MCF 10A (cell line): ENCODE results near the gene PIP4P1. TPM values are rescaled to one million over a fixed set of nuclear protein-coding genes. Genes with fewer than 3 reads are reported as not detected.
"Not testable (repeated sequence)": the region's sequence is repeated elsewhere in the genome, so short reads cannot be mapped to it uniquely, and the experiment has no call there.

Experiments
- BruUV-seq: library from RNA; stranded (reverse); fragments of 400-500 nt; replicated peaks from 2 replicates; lab custom pipeline; 2021; lab: Mats Ljungman, UMichigan
- CTCF ChIA-PET: fragments of 300-600 bp; sonication (Branson Sonifier 250); formaldehyde crosslinking; extraction: SDS; loops from one replicate; lab custom pipeline; 2021; ENCODE audit warnings: antibody characterized with exemption, inconsistent platforms; lab: Yijun Ruan, JAX
- POLR2A ChIA-PET: fragments of 300-600, 350-650 bp; sonication (Branson Sonifier 250); formaldehyde crosslinking; extraction: SDS; loops from one replicate; lab custom pipeline; 2020; ENCODE audit warnings: antibody characterized with exemption, inconsistent platforms; lab: Yijun Ruan, JAX
- DNase-seq: peaks from one replicate; pipeline ENCODE4 v3.0.0-alpha.2; 2018; ENCODE audit not compliant: unreplicated experiment
- H3K27ac Mint-ChIP-seq: one replicate; pipeline ENCODE4 v1.8.0; 2022; ENCODE audit warnings: mild to moderate bottlenecking, low read depth, mixed read lengths; ENCODE audit not compliant: unreplicated experiment
- H3K27me3 Mint-ChIP-seq: one replicate; pipeline ENCODE4 v1.8.0; 2022; ENCODE audit warnings: mixed read lengths; ENCODE audit not compliant: insufficient read depth, unreplicated experiment
- H3K36me3 Mint-ChIP-seq: one replicate; pipeline ENCODE4 v1.8.0; 2022; ENCODE audit warnings: mild to moderate bottlenecking, moderate library complexity, mixed read lengths; ENCODE audit not compliant: insufficient read depth, unreplicated experiment
- H3K4me1 Mint-ChIP-seq: one replicate; pipeline ENCODE4 v1.8.0; 2022; ENCODE audit warnings: mixed read lengths; ENCODE audit not compliant: insufficient read depth, unreplicated experiment
- H3K4me3 Mint-ChIP-seq: one replicate; pipeline ENCODE4 v1.8.0; 2022; ENCODE audit warnings: mild to moderate bottlenecking, moderate library complexity, mixed read lengths; ENCODE audit not compliant: unreplicated experiment
- H3K9me3 Mint-ChIP-seq: one replicate; pipeline ENCODE4 v1.8.0; 2022; ENCODE audit warnings: mixed read lengths; ENCODE audit not compliant: unreplicated experiment
- CTCF ChIP-seq: fragments of 200-600 bp; IDR thresholded peaks from one replicate; pipeline ENCODE4 v1.8.0; 2022; ENCODE audit warnings: antibody characterized with exemption, mild to moderate bottlenecking; ENCODE audit not compliant: unreplicated experiment
- intact Hi-C: fragments of 100-400 bp; cut with micrococcal nuclease; formaldehyde crosslinking; loops from 2 replicates; pipeline ENCODE4 v1.14.1; 2022
- total RNA-seq: library from RNA; stranded (reverse); gene quantifications from 2 replicates; pipeline ENCODE4 v1.2.3, GENCODE V29; 2022

PIP4P1 gene
- total RNA-seq, 1 experiment from 2014 or later, result 22.5 TPM

- intact Hi-C loops, result loop anchor here (1.0 to 2.0 kb wide), 4 partner anchors 42 to 227 kb away; partner anchors contain the start of genes PARP2 and TEP1
- Mint-ChIP-seq H3K9me3 (no peaks in the 10 kb centered on the region), H3K27ac (no peak overlapping the region), H3K4me3 (no peak overlapping the region), H3K36me3 (peaks cover 42% of the 10 kb centered on the region), H3K27me3 (no peaks in the 10 kb centered on the region), H3K4me1 (peaks cover 15% of the 10 kb centered on the region)
- peak; percentile 84 for DNase-seq
- TF ChIP-seq CTCF, result no peak
- BruUV-seq, result TSS peak; percentile 77
- POLR2A ChIA-PET, result interaction anchor here (0.8 to 5.3 kb wide), 31 partner anchors 8 to 1055 kb away, joined by 3 to 81 read pairs (median 5); partner anchors contain the start of genes CCNB1IP1, METTL17, METTL3 and PARP2
- CTCF ChIA-PET, result interaction anchor here (0.6 to 4.9 kb wide), 14 partner anchors 15 to 559 kb away, joined by 3 to 25 read pairs (median 3); partner anchors contain the start of gene TEP1
Measured at GRCh38 chr14:20455355-20456300, 5.6 kb downstream of the PIP4P1 start.

GRCh38 chr14:20454516-20455354 lies 6.5 kb downstream of the PIP4P1 start, which contains the start of the genes APEX1 and OSGEP:
Gene APEX1, plus strand, starts transcription at chr14:20455226. Its CDS starts 420 bp downstream, at chr14:20455646.
Gene OSGEP, minus strand, starts transcription at chr14:20454812. Its CDS starts 129 bp downstream, at chr14:20454683.
- no peaks in the 10 kb centered on the region for H3K27me3 Mint-ChIP-seq
- no peak within 1 kb of the TSS for H3K27ac Mint-ChIP-seq
- no peak within 1 kb of the TSS for H3K4me3 Mint-ChIP-seq
- ChIA-PET POLR2A (interaction anchor here (0.6 to 5.3 kb wide), 32 partner anchors 8 to 1056 kb away, joined by 3 to 81 read pairs (median 4); partner anchors contain the start of genes CCNB1IP1, METTL17, METTL3 and PARP2), CTCF (interaction anchor here (0.6 to 4.9 kb wide), 13 partner anchors 17 to 560 kb away, joined by 3 to 25 read pairs (median 3); partner anchors contain the start of gene TEP1)
- intact Hi-C loops, result loop anchor here (1.0 to 2.0 kb wide), 6 partner anchors 41 to 228 kb away; partner anchors contain the start of genes PARP2 and TEP1
- no peaks in the 10 kb centered on the region for H3K9me3 Mint-ChIP-seq
- DNase-seq, result peak; percentile 99
- TF ChIP-seq CTCF, result no peak
- BruUV-seq, result no TSS peak
- peaks cover 7% of the 10 kb centered on the region for H3K4me1 Mint-ChIP-seq
- H3K36me3 Mint-ChIP-seq, result peaks cover 33% of the 10 kb centered on the region

- H3K27ac Mint-ChIP-seq, DNase-seq, H3K4me3 Mint-ChIP-seq, H3K9me3 Mint-ChIP-seq, H3K27me3 Mint-ChIP-seq, intact Hi-C loops, H3K4me1 Mint-ChIP-seq: not testable (repeated sequence)
- POLR2A ChIA-PET, result interaction anchor here (4.6 to 5.3 kb wide), 3 partner anchors 17 to 110 kb away, joined by 50 to 81 read pairs (median 77); partner anchors contain the start of genes PARP2, PNP and TEP1
- peaks cover 20% of the 10 kb centered on the region for H3K36me3 Mint-ChIP-seq
- CTCF ChIA-PET, result interaction anchor here (0.7 to 4.9 kb wide), 4 partner anchors 37 to 228 kb away, joined by 3 to 25 read pairs (median 4); partner anchors contain the start of gene TEP1
- BruUV-seq, result TSS peak; percentile 6
Measured at GRCh38 chr14:20452831-20453230, 8.4 kb downstream of the PIP4P1 start.

- no peaks in the 10 kb centered on the region for H3K4me1 Mint-ChIP-seq
- no peak for DNase-seq
- H3K36me3 Mint-ChIP-seq, result peaks cover 10% of the 10 kb centered on the region
- H3K4me3 Mint-ChIP-seq, result no peak overlapping the region
- TF ChIP-seq CTCF, result no peak
- no TSS peak for BruUV-seq
- no peaks in the 10 kb centered on the region for H3K27me3 Mint-ChIP-seq
- intact Hi-C loops, result no loop called here
- POLR2A ChIA-PET, result no interaction called here
- CTCF ChIA-PET, result interaction anchor here (0.6 kb wide), 1 partner anchor 311 kb away, joined by 3 read pairs; no protein-coding TSS in a partner anchor
- H3K9me3 Mint-ChIP-seq, result no peaks in the 10 kb centered on the region
- no peak overlapping the region for H3K27ac Mint-ChIP-seq
Measured at GRCh38 chr14:20446889-20447288, 14.3 kb downstream of the PIP4P1 start.

- H3K9me3 Mint-ChIP-seq, H3K36me3 Mint-ChIP-seq, H3K27ac Mint-ChIP-seq, CTCF ChIA-PET, H3K27me3 Mint-ChIP-seq, H3K4me3 Mint-ChIP-seq, DNase-seq, H3K4me1 Mint-ChIP-seq, BruUV-seq, intact Hi-C loops: not testable (repeated sequence)
- POLR2A ChIA-PET, result interaction anchor here (2.3 kb wide), 1 partner anchor 11 kb away, joined by 20 read pairs; the partner anchor contains the start of genes APEX1 and OSGEP
Measured at GRCh38 chr14:20443650-20444049, 17.6 kb downstream of the PIP4P1 start.
